Vagina (tissue), 2 donors: ENCODE measurements around the gene LGALS12.

ENCODE experiments used
- POLR2A ChIP-seq, 2 donors: fragments of 450-650 bp; IDR thresholded peaks; one replicate each; pipeline ENCODE4 v1.6.1; 2017; ENCODE audit warnings: antibody characterized with exemption in 2 of 2, mild to moderate bottlenecking in 2 of 2, moderate library complexity in 2 of 2
- TF ChIP-seq, protein P1 (sequence below), 3 experiments: fragments of 450-650 bp in 2 of 3; fragments of 200-600 bp in 1 of 3; sonication (generic) in 1 of 3; IDR thresholded peaks; one replicate each; pipeline ENCODE4 v1.5.1; 2017 to 2019; ENCODE audit warnings: antibody characterized with exemption in 3 of 3, mild to moderate bottlenecking in 2 of 3, moderate library complexity in 2 of 3

DNA sequence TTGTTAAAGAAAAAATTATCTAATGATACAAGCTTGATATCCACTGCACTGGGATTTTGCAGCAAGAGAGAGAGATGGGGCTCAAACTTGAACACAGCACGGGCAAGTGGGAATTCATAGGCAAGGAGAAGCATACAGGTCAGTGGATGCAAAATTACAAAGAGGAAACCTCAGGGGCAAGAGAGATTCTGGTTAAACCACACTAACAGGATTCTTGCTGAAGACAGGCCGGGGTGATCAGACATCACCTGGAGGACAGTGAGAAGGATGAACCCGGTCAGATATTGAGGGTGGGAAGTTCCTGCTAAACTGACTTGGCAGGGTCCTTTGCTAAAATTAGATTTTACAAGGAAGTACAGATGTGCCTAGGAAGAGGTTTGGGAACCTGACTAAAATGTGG is 28.2 kb downstream of the LGALS12 start:
- TF ChIP-seq, protein P1, sequence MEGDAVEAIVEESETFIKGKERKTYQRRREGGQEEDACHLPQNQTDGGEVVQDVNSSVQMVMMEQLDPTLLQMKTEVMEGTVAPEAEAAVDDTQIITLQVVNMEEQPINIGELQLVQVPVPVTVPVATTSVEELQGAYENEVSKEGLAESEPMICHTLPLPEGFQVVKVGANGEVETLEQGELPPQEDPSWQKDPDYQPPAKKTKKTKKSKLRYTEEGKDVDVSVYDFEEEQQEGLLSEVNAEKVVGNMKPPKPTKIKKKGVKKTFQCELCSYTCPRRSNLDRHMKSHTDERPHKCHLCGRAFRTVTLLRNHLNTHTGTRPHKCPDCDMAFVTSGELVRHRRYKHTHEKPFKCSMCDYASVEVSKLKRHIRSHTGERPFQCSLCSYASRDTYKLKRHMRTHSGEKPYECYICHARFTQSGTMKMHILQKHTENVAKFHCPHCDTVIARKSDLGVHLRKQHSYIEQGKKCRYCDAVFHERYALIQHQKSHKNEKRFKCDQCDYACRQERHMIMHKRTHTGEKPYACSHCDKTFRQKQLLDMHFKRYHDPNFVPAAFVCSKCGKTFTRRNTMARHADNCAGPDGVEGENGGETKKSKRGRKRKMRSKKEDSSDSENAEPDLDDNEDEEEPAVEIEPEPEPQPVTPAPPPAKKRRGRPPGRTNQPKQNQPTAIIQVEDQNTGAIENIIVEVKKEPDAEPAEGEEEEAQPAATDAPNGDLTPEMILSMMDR (IDR thresholded peaks at IDR 0.05) = no peak
- TF ChIP-seq POLR2A (IDR thresholded peaks at IDR 0.05) = no peak
